Myocyte (in vitro differentiated cells): ENCODE data around the gene BANK1. TPM values are rescaled to one million over a fixed set of nuclear protein-coding genes. Genes with fewer than 3 reads are reported as not detected.
A peak's percentile ranks its signal among the peaks of the same experiment; 100 is the strongest.
"Not testable (repeated sequence)": the region's sequence is repeated elsewhere in the genome, so short reads cannot be mapped to it uniquely, and the experiment has no call there.

ENCODE experiments used
- DNase-seq: peaks from one replicate; pipeline ENCODE4 v3.0.0-alpha.2; 2012; ENCODE audit warnings: low read depth
- total RNA-seq: library from RNA; depleted of rRNA; stranded (reverse); fragments of >200 nt; gene quantifications from 2 replicates; pipeline ENCODE4 v1.2.3, GENCODE V29; 2014

BANK1 gene
- total RNA-seq, 1 donor from 2014 or later, result 0.21 TPM

- peak; percentile 25 for DNase-seq
Observed at GRCh38 chr4:101871962-101872676, 81.6 kb downstream of the BANK1 start.

GRCh38 chr4:101885574-101885973 is 95.0 kb downstream of the BANK1 start:
- DNase-seq, result no peak

GRCh38 chr4:101886826-101887225 is 96.3 kb downstream of the BANK1 start:
- no peak for DNase-seq

GRCh38 chr4:101888472-101888871 is 97.9 kb downstream of the BANK1 start:
- DNase-seq, result no peak

- not testable (repeated sequence) for DNase-seq
Observed at GRCh38 chr4:101905527-101905926, 115.0 kb downstream of the BANK1 start.

GRCh38 chr4:101910786-101911373 is 120.3 kb downstream of the BANK1 start:
- no peak for DNase-seq

- DNase-seq, result no peak
Observed at GRCh38 chr4:101911616-101912015, 121.1 kb downstream of the BANK1 start.

GRCh38 chr4:101914761-101915160 is 124.2 kb downstream of the BANK1 start:
- DNase-seq, result no peak

- DNase-seq, result no peak
Observed at GRCh38 chr4:101919373-101919977, 128.9 kb downstream of the BANK1 start.

GRCh38 chr4:101921370-101921769 is 130.8 kb downstream of the BANK1 start:
- no peak for DNase-seq

- DNase-seq, result no peak
Observed at GRCh38 chr4:101931619-101932018, 141.1 kb downstream of the BANK1 start.

- no peak for DNase-seq
Observed at GRCh38 chr4:101933855-101934254, 143.3 kb downstream of the BANK1 start.

GRCh38 chr4:101938836-101939235 is 148.3 kb downstream of the BANK1 start:
- DNase-seq, result no peak

GRCh38 chr4:101941816-101942358 is 151.4 kb downstream of the BANK1 start:
- DNase-seq, result no peak

- no peak for DNase-seq
Observed at GRCh38 chr4:101942891-101943290, 152.4 kb downstream of the BANK1 start.

GRCh38 chr4:101944649-101945048 is 154.1 kb downstream of the BANK1 start:
- no peak for DNase-seq

GRCh38 chr4:101948055-101948454 is 157.5 kb downstream of the BANK1 start:
- DNase-seq, result no peak

- no peak for DNase-seq
Observed at GRCh38 chr4:101948951-101949350, 158.4 kb downstream of the BANK1 start.

GRCh38 chr4:101950258-101950979 is 159.9 kb downstream of the BANK1 start:
- no peak for DNase-seq

- DNase-seq, result no peak
Observed at GRCh38 chr4:101952985-101953384, 162.5 kb downstream of the BANK1 start.

- DNase-seq, result peak; percentile 57
Observed at GRCh38 chr4:101953949-101954348, 163.4 kb downstream of the BANK1 start.

- DNase-seq, result no peak
Observed at GRCh38 chr4:101954351-101954750, 163.8 kb downstream of the BANK1 start.
